ENCODE measurements around the gene ADAMTSL1.

DNA sequence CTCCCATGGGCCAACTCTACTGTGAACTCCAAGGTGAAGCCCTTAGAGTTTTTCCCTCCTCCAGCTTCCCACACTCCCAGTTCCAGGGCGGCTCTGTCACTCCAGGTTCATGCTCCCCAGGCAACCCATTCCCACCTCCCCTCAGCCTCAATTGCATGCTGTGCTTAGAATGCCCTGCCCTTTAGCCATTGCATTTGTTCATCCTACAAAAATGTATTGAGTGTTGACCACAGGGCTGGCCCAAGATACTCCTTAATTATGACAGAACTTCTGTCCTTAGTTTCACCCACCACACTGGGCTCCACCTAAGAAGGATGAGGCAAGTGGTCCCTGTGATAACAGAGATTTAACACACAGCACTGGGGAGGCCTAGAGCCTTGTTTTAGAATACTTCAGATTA, 236.1 kb downstream of the ADAMTSL1 start:
- TF ChIP-seq, protein P1, sequence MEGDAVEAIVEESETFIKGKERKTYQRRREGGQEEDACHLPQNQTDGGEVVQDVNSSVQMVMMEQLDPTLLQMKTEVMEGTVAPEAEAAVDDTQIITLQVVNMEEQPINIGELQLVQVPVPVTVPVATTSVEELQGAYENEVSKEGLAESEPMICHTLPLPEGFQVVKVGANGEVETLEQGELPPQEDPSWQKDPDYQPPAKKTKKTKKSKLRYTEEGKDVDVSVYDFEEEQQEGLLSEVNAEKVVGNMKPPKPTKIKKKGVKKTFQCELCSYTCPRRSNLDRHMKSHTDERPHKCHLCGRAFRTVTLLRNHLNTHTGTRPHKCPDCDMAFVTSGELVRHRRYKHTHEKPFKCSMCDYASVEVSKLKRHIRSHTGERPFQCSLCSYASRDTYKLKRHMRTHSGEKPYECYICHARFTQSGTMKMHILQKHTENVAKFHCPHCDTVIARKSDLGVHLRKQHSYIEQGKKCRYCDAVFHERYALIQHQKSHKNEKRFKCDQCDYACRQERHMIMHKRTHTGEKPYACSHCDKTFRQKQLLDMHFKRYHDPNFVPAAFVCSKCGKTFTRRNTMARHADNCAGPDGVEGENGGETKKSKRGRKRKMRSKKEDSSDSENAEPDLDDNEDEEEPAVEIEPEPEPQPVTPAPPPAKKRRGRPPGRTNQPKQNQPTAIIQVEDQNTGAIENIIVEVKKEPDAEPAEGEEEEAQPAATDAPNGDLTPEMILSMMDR (IDR thresholded peaks at IDR 0.05), result no peak
- no peak for TF ChIP-seq POLR2AphosphoS5 (IDR thresholded peaks at IDR 0.05; ENCODE audit: low read depth, low read length)

All from Panc1 (cell line).